ENCODE measurements around the gene DIP2C.

DIP2C gene

DNA sequence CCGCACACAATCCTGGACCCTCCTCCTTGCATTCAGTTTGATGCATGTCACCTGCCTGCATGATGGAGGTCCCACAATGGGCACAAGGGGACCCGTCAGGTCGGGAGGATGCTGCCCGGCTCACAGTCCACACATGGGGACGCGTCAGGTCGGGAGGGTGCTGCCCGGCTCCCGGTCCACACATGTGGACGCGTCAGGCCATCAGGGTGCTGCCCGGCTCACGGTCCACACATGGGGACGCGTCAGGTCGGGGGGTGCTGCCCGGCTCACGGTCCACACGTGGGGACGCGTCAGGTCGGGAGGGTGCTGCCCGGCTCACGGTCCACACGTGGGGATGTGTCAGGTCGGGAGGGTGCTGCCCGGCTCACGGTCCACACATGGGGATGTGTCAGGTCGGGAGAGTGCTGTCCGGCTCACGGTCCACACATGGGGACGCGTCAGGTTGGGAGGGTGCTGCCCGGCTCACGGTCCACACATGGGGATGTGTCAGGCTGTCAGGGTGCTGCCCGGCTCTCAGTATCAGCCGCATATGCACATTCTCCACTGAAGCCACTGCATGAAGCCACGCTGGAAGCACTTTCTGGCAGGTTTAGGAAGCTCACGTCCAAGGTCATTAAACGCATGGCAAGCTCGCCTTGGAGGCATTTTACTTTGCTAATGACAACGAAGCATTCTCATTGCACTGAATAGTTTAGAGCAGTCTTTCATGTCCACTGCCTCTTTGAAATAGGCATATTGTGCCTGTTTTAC lies 50.3 kb downstream of the DIP2C start:
- no peaks in the 10 kb centered on the region for H3K27me3 ChIP-seq (replicated peaks)
- in situ Hi-C loops (cut with HindIII; ENCODE audit: low pct_ligation_motif_present, low sequenced_read_pairs) = no loop called here
- no peak overlapping the region for H3K27ac ChIP-seq
- TF ChIP-seq, protein P1, sequence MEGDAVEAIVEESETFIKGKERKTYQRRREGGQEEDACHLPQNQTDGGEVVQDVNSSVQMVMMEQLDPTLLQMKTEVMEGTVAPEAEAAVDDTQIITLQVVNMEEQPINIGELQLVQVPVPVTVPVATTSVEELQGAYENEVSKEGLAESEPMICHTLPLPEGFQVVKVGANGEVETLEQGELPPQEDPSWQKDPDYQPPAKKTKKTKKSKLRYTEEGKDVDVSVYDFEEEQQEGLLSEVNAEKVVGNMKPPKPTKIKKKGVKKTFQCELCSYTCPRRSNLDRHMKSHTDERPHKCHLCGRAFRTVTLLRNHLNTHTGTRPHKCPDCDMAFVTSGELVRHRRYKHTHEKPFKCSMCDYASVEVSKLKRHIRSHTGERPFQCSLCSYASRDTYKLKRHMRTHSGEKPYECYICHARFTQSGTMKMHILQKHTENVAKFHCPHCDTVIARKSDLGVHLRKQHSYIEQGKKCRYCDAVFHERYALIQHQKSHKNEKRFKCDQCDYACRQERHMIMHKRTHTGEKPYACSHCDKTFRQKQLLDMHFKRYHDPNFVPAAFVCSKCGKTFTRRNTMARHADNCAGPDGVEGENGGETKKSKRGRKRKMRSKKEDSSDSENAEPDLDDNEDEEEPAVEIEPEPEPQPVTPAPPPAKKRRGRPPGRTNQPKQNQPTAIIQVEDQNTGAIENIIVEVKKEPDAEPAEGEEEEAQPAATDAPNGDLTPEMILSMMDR (IDR thresholded peaks at IDR 0.05; ENCODE audit: low read depth, low read length, missing control alignments) = no peak
- H3K4me3 ChIP-seq (ENCODE audit: low read depth, low read length) = no peak overlapping the region
- no peaks in the 10 kb centered on the region for H3K36me3 ChIP-seq (replicated peaks)
- DNase-seq = no peak

GRCh38 chr10:637771-638195 lies 51.7 kb downstream of the DIP2C start:
- Histone ChIP-seq H3K36me3 (replicated peaks) (no peaks in the 10 kb centered on the region), H3K27me3 (replicated peaks) (no peaks in the 10 kb centered on the region), H3K4me3 (ENCODE audit: low read depth, low read length) (no peak overlapping the region), H3K27ac (no peak overlapping the region)
- in situ Hi-C loops (cut with HindIII; ENCODE audit: low pct_ligation_motif_present, low sequenced_read_pairs) = no loop called here
- TF ChIP-seq, protein P1 (IDR thresholded peaks at IDR 0.05; ENCODE audit: low read depth, low read length, missing control alignments) = no peak
- DNase-seq = no peak

DNA sequence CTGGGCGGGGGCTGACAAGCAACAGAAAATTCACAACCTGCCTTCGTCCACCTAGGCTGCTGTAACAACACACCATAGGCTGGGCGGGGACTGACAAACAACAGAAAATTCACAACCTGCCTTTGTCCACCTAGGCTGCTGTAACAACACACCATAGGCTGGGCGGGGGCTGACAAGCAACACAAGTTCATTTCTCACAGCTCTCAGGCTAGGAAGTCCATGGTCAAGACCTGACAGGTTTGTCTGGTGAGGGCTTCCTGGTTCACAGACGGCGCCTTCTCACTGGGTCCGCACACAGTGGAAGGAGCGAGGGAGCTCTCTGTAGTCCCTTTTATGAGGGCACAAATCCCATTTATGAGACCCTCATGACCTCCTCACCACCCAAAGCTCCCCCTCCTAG lies 52.2 kb downstream of the DIP2C start:
- in situ Hi-C loops (cut with HindIII; ENCODE audit: low pct_ligation_motif_present, low sequenced_read_pairs) = no loop called here
- TF ChIP-seq, protein P1 (IDR thresholded peaks at IDR 0.05; ENCODE audit: low read depth, low read length, missing control alignments) = no peak
- no peak overlapping the region for H3K4me3 ChIP-seq (ENCODE audit: low read depth, low read length)
- no peaks in the 10 kb centered on the region for H3K36me3 ChIP-seq (replicated peaks)
- no peaks in the 10 kb centered on the region for H3K27me3 ChIP-seq (replicated peaks)
- DNase-seq = no peak
- no peak overlapping the region for H3K27ac ChIP-seq

DNA sequence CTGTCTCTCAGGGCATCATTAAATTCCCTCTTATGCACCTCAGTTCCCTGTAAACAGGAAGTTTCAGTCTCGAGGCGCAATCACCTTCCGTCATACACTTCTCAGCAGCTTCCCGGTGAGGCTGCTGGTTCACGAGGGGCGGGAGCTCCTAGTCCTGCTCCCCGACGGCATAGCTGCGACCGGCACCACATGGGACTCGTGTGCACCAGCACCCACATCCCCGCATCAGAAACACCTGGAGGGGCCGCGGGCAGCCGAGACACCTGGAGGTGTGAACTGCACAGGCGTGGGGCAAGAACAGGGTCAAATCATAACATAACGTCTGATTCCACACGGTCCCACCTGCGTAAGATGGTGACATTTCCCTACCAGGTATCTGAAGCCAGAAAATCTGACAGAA lies 52.7 kb downstream of the DIP2C start:
- no peak overlapping the region for H3K27ac ChIP-seq
- in situ Hi-C loops (cut with HindIII; ENCODE audit: low pct_ligation_motif_present, low sequenced_read_pairs) = no loop called here
- no peak for DNase-seq
- H3K36me3 ChIP-seq (replicated peaks) = no peaks in the 10 kb centered on the region
- no peaks in the 10 kb centered on the region for H3K27me3 ChIP-seq (replicated peaks)
- TF ChIP-seq, protein P1 (IDR thresholded peaks at IDR 0.05; ENCODE audit: low read depth, low read length, missing control alignments) = no peak
- H3K4me3 ChIP-seq (ENCODE audit: low read depth, low read length) = no peak overlapping the region

- in situ Hi-C loops (cut with HindIII; ENCODE audit: low pct_ligation_motif_present, low sequenced_read_pairs) = no loop called here
Measured at GRCh38 chr10:636016-636730, 53.3 kb downstream of the DIP2C start.

More at GRCh38 chr10:636016-636730, 53.3 kb downstream of the DIP2C start:
- Histone ChIP-seq H3K36me3 (replicated peaks) (no peaks in the 10 kb centered on the region), H3K27me3 (replicated peaks) (no peaks in the 10 kb centered on the region), H3K27ac (no peak overlapping the region), H3K4me3 (ENCODE audit: low read depth, low read length) (no peak overlapping the region)
- no peak for DNase-seq
- TF ChIP-seq, protein P1 (IDR thresholded peaks at IDR 0.05; ENCODE audit: low read depth, low read length, missing control alignments) = no peak

Data from brain microvascular endothelial cell (primary cell).